HCT116 (cell line): Measurements from ENCODE around the gene XRN2. TPM values are rescaled to one million over a fixed set of nuclear protein-coding genes. Genes with fewer than 3 reads are reported as not detected.

Experiments used
- ATAC-seq: fragments of 200-7000 bp; cut with Tn5 transposase; 2 replicates; pipeline ENCODE4 v1.9.1; 2020; ENCODE audit warnings: mild to moderate bottlenecking, moderate library complexity
- BruUV-seq: library from RNA; stranded (reverse); fragments of 400-500 nt; replicated peaks from 2 replicates; lab custom pipeline; 2021; lab: Mats Ljungman, UMichigan
- CTCF ChIA-PET: fragments of 300-600 bp; sonication (Branson Sonifier 250); formaldehyde crosslinking; loops from one replicate; lab custom pipeline; 2021; ENCODE audit warnings: antibody characterized with exemption; lab: Charles Lee
- POLR2A ChIA-PET: fragments of 300-600, 350-600 bp; sonication (Branson Sonifier 250); formaldehyde crosslinking; loops from one replicate; lab custom pipeline; 2021; ENCODE audit warnings: antibody characterized with exemption; lab: Charles Lee
- RAD21 ChIA-PET, 2 experiments: fragments of 300-600 bp; sonication (Branson Sonifier 250); formaldehyde crosslinking; loops; one replicate each; lab custom pipeline; 2023; ENCODE audit warnings: low total read pairs in 2 of 2; ENCODE audit not compliant: uncharacterized antibody in 2 of 2, unreplicated experiment in 2 of 2, low non-redundant PET in 1 of 2; lab: Charles Lee
- DNase-seq: peaks from one replicate; pipeline ENCODE4 v3.0.0-alpha.2; 2010; ENCODE audit warnings: low read depth, low spot score
- H2AFZ ChIP-seq: fragments of 200-600 bp; shearing (Covaris generic), sonication (generic); 2 replicates; pipeline ENCODE4 v1.6.1; 2017; ENCODE audit warnings: low read depth, mixed run types, mixed read lengths, antibody characterized with exemption, low read length; ENCODE audit not compliant: poor library complexity, severe bottlenecking
- H3K27ac ChIP-seq: 2 replicates; pipeline ENCODE4 v1.5.1; 2012; ENCODE audit warnings: low read depth, low read length
- H3K27me3 ChIP-seq: fragments of 200-600 bp; sonication (generic); 2 replicates; pipeline ENCODE4 v1.6.1; 2016; ENCODE audit warnings: mixed run types, low read length, mixed read lengths; ENCODE audit not compliant: insufficient read depth
- H3K36me3 ChIP-seq, 2 experiments: fragments of 200-500 bp in 1 of 2; fragments of 200-600 bp in 1 of 2; sonication (Bioruptor generic) in 1 of 2; sonication (generic) in 1 of 2; 2 replicates each; pipeline versions ENCODE4 v1.5.1 to v1.6.1; 2014 to 2016; ENCODE audit warnings: low read length in 2 of 2, inconsistent platforms in 1 of 2, mixed read lengths in 1 of 2, mixed run types in 1 of 2; ENCODE audit not compliant: insufficient read depth in 2 of 2, control insufficient read depth in 1 of 2
- H3K4me1 ChIP-seq, 2 experiments: fragments of 200-600 bp in 1 of 2; sonication (generic) in 1 of 2; 2 replicates each; pipeline versions ENCODE4 v1.5.1 to v1.6.1; 2012 to 2017; ENCODE audit warnings: low read length in 2 of 2, inconsistent platforms in 1 of 2, mild to moderate bottlenecking in 1 of 2, mixed read lengths in 1 of 2, mixed run types in 1 of 2, moderate library complexity in 1 of 2; ENCODE audit not compliant: insufficient read depth in 2 of 2, control insufficient read depth in 1 of 2
- H3K4me2 ChIP-seq: fragments of 200-600 bp; sonication (generic); 2 replicates; pipeline ENCODE4 v1.6.1; 2017; ENCODE audit warnings: mixed run types, low read length, mixed read lengths
- H3K4me3 ChIP-seq, 2 experiments: fragments of 200-600 bp in 1 of 2; sonication (generic) in 1 of 2; replicated peaks in 1 of 2; 2 replicates each; pipeline ENCODE4 v1.5.1; 2011 to 2016; ENCODE audit warnings: low read length in 2 of 2, control low read depth in 1 of 2, low read depth in 1 of 2, mild to moderate bottlenecking in 1 of 2, mixed read lengths in 1 of 2, mixed run types in 1 of 2
- H3K79me2 ChIP-seq: fragments of 200-600 bp; sonication (generic); 2 replicates; pipeline ENCODE4 v1.6.1; 2017; ENCODE audit warnings: mild to moderate bottlenecking, mixed run types, low read length, moderate library complexity, mixed read lengths; ENCODE audit not compliant: insufficient read depth
- H3K9ac ChIP-seq: fragments of 200-600 bp; sonication (generic); 2 replicates; pipeline ENCODE4 v1.6.1; 2016; ENCODE audit warnings: low read length, mixed read lengths
- H3K9me2 ChIP-seq: fragments of 200-600 bp; sonication (generic), shearing (Covaris generic); 2 replicates; pipeline ENCODE4 v1.6.1; 2017; ENCODE audit warnings: mixed run types, mild to moderate bottlenecking, moderate library complexity; ENCODE audit not compliant: insufficient read depth
- H3K9me3 ChIP-seq, 2 experiments: fragments of 200-500 bp in 1 of 2; fragments of 200-600 bp in 1 of 2; sonication (Bioruptor generic) in 1 of 2; sonication (generic) in 1 of 2; 2 replicates each; pipeline ENCODE4 v1.6.1; 2014 to 2017; ENCODE audit warnings: low read length in 2 of 2, mixed read lengths in 2 of 2, inconsistent platforms in 1 of 2, low read depth in 1 of 2, mild to moderate bottlenecking in 1 of 2, mixed run types in 1 of 2, moderate library complexity in 1 of 2; ENCODE audit not compliant: control insufficient read depth in 1 of 2, insufficient read depth in 1 of 2
- H4K20me1 ChIP-seq: fragments of 200-600 bp; sonication (generic), shearing (Covaris generic); 2 replicates; pipeline ENCODE4 v1.6.1; 2017; ENCODE audit warnings: mixed run types, mild to moderate bottlenecking, moderate library complexity; ENCODE audit not compliant: insufficient read depth
- CBX3 ChIP-seq: IDR thresholded peaks from 2 replicates; pipeline ENCODE4 v1.6.1; 2012; ENCODE audit warnings: low read depth
- POLR2AphosphoS5 ChIP-seq: IDR thresholded peaks from 2 replicates; pipeline ENCODE4 v1.6.1; 2011; ENCODE audit warnings: mild to moderate bottlenecking, low read depth, low read length, moderate library complexity
- RAD21 ChIP-seq: IDR thresholded peaks from 2 replicates; pipeline ENCODE4 v1.6.1; 2012; ENCODE audit warnings: low read depth, mild to moderate bottlenecking
- SP1 ChIP-seq: IDR thresholded peaks from 2 replicates; pipeline ENCODE4 v1.6.1; 2012; ENCODE audit warnings: low read depth
- SRF ChIP-seq: IDR thresholded peaks from 2 replicates; pipeline ENCODE4 v1.6.1; 2012; ENCODE audit warnings: low read depth
- TCF7L2 ChIP-seq: IDR thresholded peaks from 2 replicates; pipeline ENCODE4 v1.7.0; 2011; ENCODE audit warnings: borderline replicate concordance, inconsistent platforms; ENCODE audit not compliant: insufficient read depth, insufficient read length; ENCODE audit errors: extremely low read depth
- ZBTB33 ChIP-seq: IDR thresholded peaks from 2 replicates; pipeline ENCODE4 v1.6.1; 2011; ENCODE audit warnings: mild to moderate bottlenecking, low read length, moderate library complexity; ENCODE audit not compliant: insufficient replicate concordance; ENCODE audit errors: extremely low read depth
- ZFX ChIP-seq: fragments of 450-650 bp; IDR thresholded peaks from 2 replicates; pipeline ENCODE4 v1.6.1; 2017
- ZNF274 ChIP-seq: fragments of 200-500 bp; sonication (Bioruptor generic); IDR thresholded peaks from 2 replicates; pipeline ENCODE4 v1.6.1; 2014; ENCODE audit warnings: mild to moderate bottlenecking, low read depth, low read length, inconsistent platforms
- intact Hi-C: fragments of 100-400 bp; cut with micrococcal nuclease; formaldehyde crosslinking; loops from 2 replicates; pipeline ENCODE4 v1.10.0; 2022
- total RNA-seq: library from RNA; stranded (reverse); gene quantifications from one replicate; pipeline ENCODE4 v1.2.1, GENCODE V29; 2021; ENCODE audit not compliant: unreplicated experiment
- TF ChIP-seq, protein P1 (sequence below): IDR thresholded peaks from 2 replicates; pipeline ENCODE4 v1.6.1; 2012

Gene XRN2
- total RNA-seq, 1 experiment from 2014 or later = 101 TPM

DNA sequence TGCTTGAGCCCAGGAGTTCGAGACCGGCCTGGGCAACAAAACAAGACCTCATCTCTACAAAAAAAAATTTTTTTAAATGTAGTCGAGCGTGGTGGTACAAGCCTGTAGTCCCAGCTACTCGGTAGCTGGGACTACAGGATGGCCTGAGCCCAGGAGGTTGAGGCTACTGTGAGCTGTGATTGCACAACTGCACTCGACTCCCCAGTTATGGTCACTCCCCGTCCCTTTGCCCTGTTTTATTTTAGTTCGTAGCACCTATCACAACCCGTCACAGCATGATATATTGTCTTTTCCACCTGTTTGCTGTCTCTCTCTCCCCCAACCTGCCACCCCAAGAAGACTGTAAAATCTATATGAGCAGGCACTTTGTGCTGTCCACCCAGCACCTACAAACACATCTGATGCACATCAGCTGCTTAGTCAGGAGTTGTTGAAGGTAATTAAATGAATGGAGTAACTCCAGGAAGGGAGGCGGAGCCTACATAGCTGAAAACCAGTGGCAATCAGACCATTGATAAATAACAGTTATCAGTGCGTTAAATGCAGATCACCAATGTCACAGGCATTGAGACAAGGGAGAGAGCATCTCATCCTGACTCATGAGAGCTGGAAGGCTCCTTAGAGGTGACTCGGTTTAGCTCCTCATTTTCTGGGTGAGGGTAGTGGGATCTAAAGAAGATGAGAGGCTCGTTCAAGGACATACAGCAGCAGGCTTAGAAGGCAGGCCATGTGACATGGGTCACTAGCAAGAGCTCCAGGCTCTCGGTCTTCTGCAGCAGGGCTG, 14.4 kb upstream of the XRN2 start:
- H4K20me1 ChIP-seq = no peaks in the 10 kb centered on the region
- no peak overlapping the region for H3K4me3 ChIP-seq
- POLR2A ChIA-PET = no interaction called here
- intact Hi-C loops = no loop called here
- no peaks in the 10 kb centered on the region for H3K4me1 ChIP-seq
- H3K79me2 ChIP-seq = no peaks in the 10 kb centered on the region
- no peak overlapping the region for H3K9ac ChIP-seq
- H3K9me2 ChIP-seq = no peaks in the 10 kb centered on the region
- no peaks in the 10 kb centered on the region for H3K36me3 ChIP-seq
- no peaks in the 10 kb centered on the region for H3K9me3 ChIP-seq
- DNase-seq (no peak), ATAC-seq (no peak)
- H3K27ac ChIP-seq = no peak overlapping the region
- TF ChIP-seq ZNF274 = no peak
- CTCF ChIA-PET = no interaction called here
- RAD21 ChIA-PET = no interaction called here
- H3K4me2 ChIP-seq = no peak overlapping the region
- H2AFZ ChIP-seq = no peak overlapping the region
- H3K27me3 ChIP-seq = no peaks in the 10 kb centered on the region
- no TSS peak for BruUV-seq

DNA sequence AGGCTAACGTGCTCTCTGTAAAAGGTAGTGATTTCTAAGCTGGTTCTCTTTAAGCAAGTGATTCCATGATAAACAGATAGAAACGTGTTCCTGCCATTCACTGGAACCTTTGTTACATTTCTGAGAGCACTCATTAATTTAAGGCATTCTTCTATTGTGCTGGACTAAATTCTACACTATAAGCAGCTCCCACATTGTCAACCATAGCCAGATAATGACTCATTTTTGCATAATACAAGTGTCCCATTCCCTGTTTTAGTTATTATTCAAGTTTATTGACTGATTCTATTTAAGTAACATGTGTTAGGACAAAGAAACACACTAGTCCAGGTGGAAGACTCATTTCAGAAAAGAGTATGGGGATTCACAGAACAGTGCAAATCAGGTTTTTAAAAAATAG, 13.5 kb upstream of the XRN2 start:
- H4K20me1 ChIP-seq = no peaks in the 10 kb centered on the region
- H3K36me3 ChIP-seq = no peaks in the 10 kb centered on the region
- ATAC-seq = no peak
- no peak overlapping the region for H3K9ac ChIP-seq
- TF ChIP-seq ZBTB33 = no peak
- TF ChIP-seq TCF7L2 = no peak
- no peak for TF ChIP-seq CBX3
- no peak for TF ChIP-seq SRF
- TF ChIP-seq POLR2AphosphoS5 = no peak
- TF ChIP-seq, protein P1, sequence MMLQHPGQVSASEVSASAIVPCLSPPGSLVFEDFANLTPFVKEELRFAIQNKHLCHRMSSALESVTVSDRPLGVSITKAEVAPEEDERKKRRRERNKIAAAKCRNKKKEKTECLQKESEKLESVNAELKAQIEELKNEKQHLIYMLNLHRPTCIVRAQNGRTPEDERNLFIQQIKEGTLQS = no peak
- no peak for TF ChIP-seq RAD21
- no peak for TF ChIP-seq SP1
- TF ChIP-seq ZFX = no peak
- no peaks in the 10 kb centered on the region for H3K9me2 ChIP-seq
- intact Hi-C loops = no loop called here
- no peaks in the 10 kb centered on the region for H3K9me3 ChIP-seq
- H2AFZ ChIP-seq = no peak overlapping the region
- no peak overlapping the region for H3K27ac ChIP-seq
- H3K4me3 ChIP-seq = no peak overlapping the region
- ChIA-PET CTCF (no interaction called here), POLR2A (no interaction called here), RAD21 (no interaction called here)
- no peak for DNase-seq
- no peaks in the 10 kb centered on the region for H3K4me1 ChIP-seq
- no peaks in the 10 kb centered on the region for H3K79me2 ChIP-seq
- H3K4me2 ChIP-seq = no peak overlapping the region
- no peaks in the 10 kb centered on the region for H3K27me3 ChIP-seq
- BruUV-seq = no TSS peak
